ENCODE measurements around the gene ATP8B4.

Gene ATP8B4

DNA sequence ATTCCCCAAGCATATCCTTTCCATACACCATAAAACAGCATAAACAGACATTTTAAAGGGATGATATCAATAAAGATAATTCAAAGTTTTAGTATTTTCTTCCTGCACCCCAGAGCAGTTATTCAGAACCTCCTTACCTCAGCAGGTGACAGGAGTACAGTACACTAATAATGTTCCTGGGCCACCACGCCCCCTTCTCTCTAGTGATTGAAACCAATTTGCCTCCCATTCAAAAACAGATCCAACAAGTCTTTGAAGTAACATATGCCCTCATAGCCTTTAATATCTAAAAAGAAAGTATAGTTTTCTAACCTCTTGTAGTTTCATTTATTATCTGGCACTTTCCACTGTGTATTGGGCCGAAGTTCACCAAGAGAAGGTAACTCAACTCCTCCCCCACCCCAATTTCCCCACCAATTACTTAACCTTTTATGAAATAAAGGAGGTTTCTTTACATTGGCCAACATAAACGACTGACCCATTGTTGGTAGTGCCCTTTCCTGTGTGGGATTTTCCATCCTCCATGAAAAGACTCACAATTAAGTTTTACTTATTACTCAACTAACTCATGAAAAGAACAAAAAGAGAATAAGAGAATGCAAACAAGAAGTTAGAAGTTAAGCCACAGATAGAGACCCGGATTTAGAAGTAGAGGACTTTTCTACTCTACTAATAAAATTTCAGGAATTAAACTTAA, 5.0 kb upstream of the ATP8B4 start:
- ATAC-seq: no peak
- TF ChIP-seq CREB5 (CRISPR knock-in tag; IDR thresholded peaks at IDR 0.05; ENCODE audit: low read depth): no peak
- TF ChIP-seq ZFP3 (CRISPR knock-in tag; IDR thresholded peaks at IDR 0.05): no peak
- TF ChIP-seq ISL1 (CRISPR knock-in tag; IDR thresholded peaks at IDR 0.05): no peak
- no peak for TF ChIP-seq OSR1 (CRISPR knock-in tag; IDR thresholded peaks at IDR 0.05)
- no peak for TF ChIP-seq ZNF70 (CRISPR knock-in tag; IDR thresholded peaks at IDR 0.05)
- no peak for TF ChIP-seq TOX (CRISPR knock-in tag; IDR thresholded peaks at IDR 0.05; ENCODE audit: borderline replicate concordance)
- TF ChIP-seq, protein P1, sequence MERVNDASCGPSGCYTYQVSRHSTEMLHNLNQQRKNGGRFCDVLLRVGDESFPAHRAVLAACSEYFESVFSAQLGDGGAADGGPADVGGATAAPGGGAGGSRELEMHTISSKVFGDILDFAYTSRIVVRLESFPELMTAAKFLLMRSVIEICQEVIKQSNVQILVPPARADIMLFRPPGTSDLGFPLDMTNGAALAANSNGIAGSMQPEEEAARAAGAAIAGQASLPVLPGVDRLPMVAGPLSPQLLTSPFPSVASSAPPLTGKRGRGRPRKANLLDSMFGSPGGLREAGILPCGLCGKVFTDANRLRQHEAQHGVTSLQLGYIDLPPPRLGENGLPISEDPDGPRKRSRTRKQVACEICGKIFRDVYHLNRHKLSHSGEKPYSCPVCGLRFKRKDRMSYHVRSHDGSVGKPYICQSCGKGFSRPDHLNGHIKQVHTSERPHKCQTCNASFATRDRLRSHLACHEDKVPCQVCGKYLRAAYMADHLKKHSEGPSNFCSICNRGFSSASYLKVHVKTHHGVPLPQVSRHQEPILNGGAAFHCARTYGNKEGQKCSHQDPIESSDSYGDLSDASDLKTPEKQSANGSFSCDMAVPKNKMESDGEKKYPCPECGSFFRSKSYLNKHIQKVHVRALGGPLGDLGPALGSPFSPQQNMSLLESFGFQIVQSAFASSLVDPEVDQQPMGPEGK (CRISPR knock-in tag; IDR thresholded peaks at IDR 0.05; ENCODE audit: borderline replicate concordance): no peak
- TF ChIP-seq CSDC2 (CRISPR knock-in tag; IDR thresholded peaks at IDR 0.05): no peak

- no peak for ATAC-seq
- TF ChIP-seq ZFP3 (CRISPR knock-in tag; IDR thresholded peaks at IDR 0.05) (no peak), ESRRG (CRISPR knock-in tag; IDR thresholded peaks at IDR 0.05) (no peak), SNAI2 (CRISPR knock-in tag; IDR thresholded peaks at IDR 0.05) (no peak), ISL1 (CRISPR knock-in tag; IDR thresholded peaks at IDR 0.05) (no peak), ZFP30 (CRISPR knock-in tag; IDR thresholded peaks at IDR 0.05) (no peak), CREB5 (CRISPR knock-in tag; IDR thresholded peaks at IDR 0.05; ENCODE audit: low read depth) (no peak), PPARA (CRISPR knock-in tag; IDR thresholded peaks at IDR 0.05; ENCODE audit: borderline replicate concordance) (no peak), RARB (CRISPR knock-in tag; IDR thresholded peaks at IDR 0.05) (no peak), BACH2 (CRISPR knock-in tag; IDR thresholded peaks at IDR 0.05; ENCODE audit: borderline replicate concordance) (no peak)
- TF ChIP-seq, protein P2, sequence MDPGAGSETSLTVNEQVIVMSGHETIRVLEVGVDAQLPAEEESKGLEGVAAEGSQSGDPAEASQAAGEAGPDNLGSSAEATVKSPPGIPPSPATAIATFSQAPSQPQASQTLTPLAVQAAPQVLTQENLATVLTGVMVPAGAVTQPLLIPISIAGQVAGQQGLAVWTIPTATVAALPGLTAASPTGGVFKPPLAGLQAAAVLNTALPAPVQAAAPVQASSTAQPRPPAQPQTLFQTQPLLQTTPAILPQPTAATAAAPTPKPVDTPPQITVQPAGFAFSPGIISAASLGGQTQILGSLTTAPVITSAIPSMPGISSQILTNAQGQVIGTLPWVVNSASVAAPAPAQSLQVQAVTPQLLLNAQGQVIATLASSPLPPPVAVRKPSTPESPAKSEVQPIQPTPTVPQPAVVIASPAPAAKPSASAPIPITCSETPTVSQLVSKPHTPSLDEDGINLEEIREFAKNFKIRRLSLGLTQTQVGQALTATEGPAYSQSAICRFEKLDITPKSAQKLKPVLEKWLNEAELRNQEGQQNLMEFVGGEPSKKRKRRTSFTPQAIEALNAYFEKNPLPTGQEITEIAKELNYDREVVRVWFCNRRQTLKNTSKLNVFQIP (CRISPR knock-in tag; IDR thresholded peaks at IDR 0.05; ENCODE audit: borderline replicate concordance, low read depth): no peak
Measured at GRCh38 chr15:50120729-50121128, 1.7 kb upstream of the ATP8B4 start.

- no peak for ATAC-seq
- TF ChIP-seq RARB (CRISPR knock-in tag; IDR thresholded peaks at IDR 0.05): no peak
- TF ChIP-seq ZNF8 (CRISPR knock-in tag; IDR thresholded peaks at IDR 0.05): 0 out of 2 replicates have a peak, but pooled peaks have one; percentile 16
Measured at GRCh38 chr15:50117431-50118027, 1.5 kb downstream of the ATP8B4 start.

- TF ChIP-seq ZNF70 (CRISPR knock-in tag; IDR thresholded peaks at IDR 0.05) (no peak), RARB (CRISPR knock-in tag; IDR thresholded peaks at IDR 0.05) (no peak)
- ATAC-seq: peak; percentile 70; the same call in 2 of the 3 replicates
Measured at GRCh38 chr15:50116477-50116876, 2.6 kb downstream of the ATP8B4 start.

DNA sequence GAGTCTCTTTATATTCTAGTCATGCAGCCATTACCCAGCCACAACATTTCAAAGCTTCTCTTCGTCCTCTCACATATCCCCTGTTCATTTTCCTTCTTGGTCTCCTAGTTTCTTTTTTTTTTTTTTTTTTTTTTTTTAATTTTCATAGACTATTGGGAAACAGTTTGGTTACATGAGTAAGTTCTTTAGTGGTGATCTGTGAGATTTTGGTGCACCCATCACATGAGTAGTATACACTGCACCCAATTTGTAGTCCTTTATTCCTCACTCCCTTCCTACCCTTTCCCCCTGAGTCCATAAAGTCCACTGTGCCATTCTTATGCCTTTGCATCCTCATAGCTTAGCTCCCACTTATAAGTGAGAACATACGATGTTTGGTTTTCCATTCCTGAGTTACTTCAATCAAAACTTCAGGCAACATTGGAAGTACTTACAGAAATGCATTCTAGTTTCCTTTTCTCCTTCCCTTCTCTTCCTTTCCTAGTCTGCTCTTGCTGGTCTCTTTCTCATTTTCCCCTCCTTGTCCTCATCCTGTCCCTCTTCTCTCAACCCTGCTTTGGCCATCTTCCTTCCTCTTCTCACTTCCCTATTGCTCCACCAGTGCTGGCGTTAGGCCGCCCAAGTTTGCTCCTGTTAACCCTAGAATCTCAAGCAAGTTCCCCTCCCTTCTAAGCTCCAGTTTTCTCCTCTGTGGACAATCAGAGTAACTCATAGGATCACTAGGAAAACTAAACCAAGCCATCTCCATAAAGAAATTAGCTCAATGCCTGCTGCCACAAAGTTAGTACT, 4.8 kb downstream of the ATP8B4 start:
- no peak for ATAC-seq
- TF ChIP-seq RARB (CRISPR knock-in tag; IDR thresholded peaks at IDR 0.05) (no peak), ARNTL (CRISPR knock-in tag; IDR thresholded peaks at IDR 0.05; ENCODE audit: borderline replicate concordance, low read depth) (no peak), TOX (CRISPR knock-in tag; IDR thresholded peaks at IDR 0.05; ENCODE audit: borderline replicate concordance) (no peak)
- TF ChIP-seq, protein P2 (CRISPR knock-in tag; IDR thresholded peaks at IDR 0.05; ENCODE audit: borderline replicate concordance, low read depth): no peak
